Activated CD4-positive, alpha-beta T cell treated with anti-CD3 and anti-CD28 coated beads for 24 hours (primary cell): ENCODE measurements around the gene PPM1M.
A peak's percentile ranks its signal among the peaks of the same experiment; 100 is the strongest.
"Not testable (repeated sequence)": the region's sequence is repeated elsewhere in the genome, so short reads cannot be mapped to it uniquely, and the experiment has no call there.

Experiments used
- DNase-seq, 2 donors: peaks; one replicate each; pipeline ENCODE4 v3.0.0-alpha.2; 2020; ENCODE audit warnings: low read depth in 2 of 2

PPM1M gene

GRCh38 chr3:52246728-52247408 is 1.3 kb downstream of the PPM1M start:
- DNase-seq: no peak

GRCh38 chr3:52247409-52248164 is 2.0 kb downstream of the PPM1M start:
- no peak for DNase-seq

GRCh38 chr3:52248165-52248541 is 2.6 kb downstream of the PPM1M start:
- DNase-seq: no peak

- DNase-seq: no peak
These were observed 3.4 kb downstream of the PPM1M start for GRCh38 chr3:52248816-52249547.

- DNase-seq: no peak
These were observed 4.1 kb downstream of the PPM1M start for GRCh38 chr3:52249683-52250082.

- DNase-seq: no peak
These were observed 4.6 kb downstream of the PPM1M start for GRCh38 chr3:52250122-52250521.

GRCh38 chr3:52253314-52254304 is 8.1 kb downstream of the PPM1M start:
- peak; percentile 62 to 69 for DNase-seq

GRCh38 chr3:52254608-52255007 is 9.0 kb downstream of the PPM1M start:
- no peak for DNase-seq

- DNase-seq: no peak
These were observed 10.6 kb downstream of the PPM1M start for GRCh38 chr3:52256159-52256558.

GRCh38 chr3:52256622-52257021 is 11.1 kb downstream of the PPM1M start:
- DNase-seq: no peak

- no peak for DNase-seq
These were observed 12.4 kb downstream of the PPM1M start for GRCh38 chr3:52257911-52258310.

GRCh38 chr3:52259035-52259434 is 13.5 kb downstream of the PPM1M start:
- no peak for DNase-seq

GRCh38 chr3:52259448-52259847 is 13.9 kb downstream of the PPM1M start:
- no peak for DNase-seq

- no peak for DNase-seq
These were observed 16.9 kb downstream of the PPM1M start for GRCh38 chr3:52262447-52262846.

- no peak for DNase-seq
These were observed 19.8 kb downstream of the PPM1M start for GRCh38 chr3:52265387-52265786.

GRCh38 chr3:52268036-52268435 is 22.5 kb downstream of the PPM1M start:
- no peak for DNase-seq

GRCh38 chr3:52269776-52270175 is 24.2 kb downstream of the PPM1M start:
- no peak for DNase-seq

GRCh38 chr3:52270252-52270754 is 24.7 kb downstream of the PPM1M start:
- DNase-seq: no peak

- not testable (repeated sequence) for DNase-seq
These were observed 26.6 kb downstream of the PPM1M start for GRCh38 chr3:52272172-52272571.

- DNase-seq: no peak
These were observed 27.3 kb downstream of the PPM1M start for GRCh38 chr3:52272831-52273230.

- DNase-seq: not testable (repeated sequence)
These were observed 29.2 kb downstream of the PPM1M start for GRCh38 chr3:52274781-52275180.
